Lower lobe of right lung (tissue), 2 donors: ENCODE data around the gene PRM3. TPM values are rescaled to one million over a fixed set of nuclear protein-coding genes. Genes with fewer than 3 reads are reported as not detected.

Source experiments
- ATAC-seq, 2 donors: fragments of 200-7000 bp; cut with Tn5 transposase; one replicate each; pipeline ENCODE4 v1.9.1; 2020 to 2022; ENCODE audit warnings: mild to moderate bottlenecking in 2 of 2, moderate library complexity in 2 of 2
- DNase-seq: peaks from one replicate; pipeline ENCODE4 v3.0.0-alpha.2; 2020
- H3K27ac ChIP-seq: fragments of 200-600 bp; one replicate; pipeline ENCODE4 v1.8.0; 2022
- H3K27me3 ChIP-seq: fragments of 200-600 bp; one replicate; pipeline ENCODE4 v1.8.0; 2022; ENCODE audit warnings: low read depth
- H3K36me3 ChIP-seq: fragments of 200-600 bp; one replicate; pipeline ENCODE4 v1.8.0; 2022; ENCODE audit warnings: mild to moderate bottlenecking
- H3K4me1 ChIP-seq: fragments of 200-600 bp; one replicate; pipeline ENCODE4 v1.8.0; 2022
- H3K4me3 ChIP-seq: fragments of 200-600 bp; one replicate; pipeline ENCODE4 v1.8.0; 2022; ENCODE audit warnings: mild to moderate bottlenecking
- H3K9me3 ChIP-seq: fragments of 200-600 bp; one replicate; pipeline ENCODE4 v1.8.0; 2022
- intact Hi-C: fragments of 100-400 bp; cut with DNase I; formaldehyde crosslinking; loops from one replicate; pipeline ENCODE4 v1.11.0; 2022
- total RNA-seq: library from RNA; stranded (reverse); fragmentation: NEBNext Ultra II Directional; extraction: Animal tissue kit (Norgen Biotek cat#: 25700); gene quantifications from one replicate; pipeline ENCODE4 v1.2.1, GENCODE V29; 2021
- TF ChIP-seq, protein P1 (sequence below): fragments of 200-600 bp; IDR thresholded peaks from one replicate; pipeline ENCODE4 v1.8.0; 2022; ENCODE audit warnings: antibody characterized with exemption, mild to moderate bottlenecking
- donor health status: DM: no; HTN: yes; CAD: no; lungs with severe emphysema.

Gene PRM3
- total RNA-seq, 1 donor from 2014 or later: not detected

DNA sequence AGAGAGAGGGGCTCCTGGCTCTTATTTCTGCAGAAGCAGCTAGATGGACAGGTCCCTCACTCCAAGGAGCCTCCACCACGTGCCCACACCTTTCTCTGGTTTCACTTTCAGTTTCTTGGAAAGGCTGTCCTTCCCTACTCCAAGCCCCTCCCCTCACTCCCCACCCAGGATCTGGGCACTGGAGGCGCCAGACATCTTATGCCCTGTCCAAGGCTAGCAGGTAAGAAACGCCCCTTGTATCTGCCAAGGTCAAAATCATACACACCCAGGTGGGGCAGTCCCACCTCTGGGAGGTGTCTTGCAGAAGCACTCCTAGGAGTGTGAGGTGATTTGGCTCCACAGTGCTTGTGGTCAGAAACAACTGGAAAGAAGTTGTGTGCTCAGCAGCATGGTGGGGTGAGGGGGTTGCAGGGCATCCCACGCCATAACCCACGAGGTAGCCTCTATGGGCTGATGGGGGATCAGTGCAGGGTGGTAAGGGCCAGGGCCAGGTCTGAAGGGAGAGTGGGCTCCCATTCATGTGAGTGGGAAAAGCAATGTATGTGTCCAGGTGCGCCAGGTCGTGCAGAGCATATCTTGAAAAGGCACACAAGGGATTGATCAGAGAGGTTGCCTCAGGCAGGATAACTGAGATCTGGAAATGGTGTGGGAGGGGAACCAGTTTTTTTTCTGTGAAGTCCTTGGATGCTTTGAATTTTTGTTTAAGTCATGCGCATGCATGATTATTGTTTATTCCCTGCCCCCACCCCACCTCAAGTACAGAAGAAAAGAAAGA lies 39.5 kb upstream of the PRM3 start:
- H3K9me3 ChIP-seq: no peaks in the 10 kb centered on the region
- H3K27ac ChIP-seq: no peak overlapping the region
- H3K4me3 ChIP-seq: no peak overlapping the region
- no peaks in the 10 kb centered on the region for H3K27me3 ChIP-seq
- no peaks in the 10 kb centered on the region for H3K36me3 ChIP-seq
- peak; percentile 49 to 69 for ATAC-seq
- intact Hi-C loops: no loop called here
- peaks cover 48% of the 10 kb centered on the region for H3K4me1 ChIP-seq
- TF ChIP-seq, protein P1, sequence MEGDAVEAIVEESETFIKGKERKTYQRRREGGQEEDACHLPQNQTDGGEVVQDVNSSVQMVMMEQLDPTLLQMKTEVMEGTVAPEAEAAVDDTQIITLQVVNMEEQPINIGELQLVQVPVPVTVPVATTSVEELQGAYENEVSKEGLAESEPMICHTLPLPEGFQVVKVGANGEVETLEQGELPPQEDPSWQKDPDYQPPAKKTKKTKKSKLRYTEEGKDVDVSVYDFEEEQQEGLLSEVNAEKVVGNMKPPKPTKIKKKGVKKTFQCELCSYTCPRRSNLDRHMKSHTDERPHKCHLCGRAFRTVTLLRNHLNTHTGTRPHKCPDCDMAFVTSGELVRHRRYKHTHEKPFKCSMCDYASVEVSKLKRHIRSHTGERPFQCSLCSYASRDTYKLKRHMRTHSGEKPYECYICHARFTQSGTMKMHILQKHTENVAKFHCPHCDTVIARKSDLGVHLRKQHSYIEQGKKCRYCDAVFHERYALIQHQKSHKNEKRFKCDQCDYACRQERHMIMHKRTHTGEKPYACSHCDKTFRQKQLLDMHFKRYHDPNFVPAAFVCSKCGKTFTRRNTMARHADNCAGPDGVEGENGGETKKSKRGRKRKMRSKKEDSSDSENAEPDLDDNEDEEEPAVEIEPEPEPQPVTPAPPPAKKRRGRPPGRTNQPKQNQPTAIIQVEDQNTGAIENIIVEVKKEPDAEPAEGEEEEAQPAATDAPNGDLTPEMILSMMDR: no peak
- DNase-seq: no peak

DNA sequence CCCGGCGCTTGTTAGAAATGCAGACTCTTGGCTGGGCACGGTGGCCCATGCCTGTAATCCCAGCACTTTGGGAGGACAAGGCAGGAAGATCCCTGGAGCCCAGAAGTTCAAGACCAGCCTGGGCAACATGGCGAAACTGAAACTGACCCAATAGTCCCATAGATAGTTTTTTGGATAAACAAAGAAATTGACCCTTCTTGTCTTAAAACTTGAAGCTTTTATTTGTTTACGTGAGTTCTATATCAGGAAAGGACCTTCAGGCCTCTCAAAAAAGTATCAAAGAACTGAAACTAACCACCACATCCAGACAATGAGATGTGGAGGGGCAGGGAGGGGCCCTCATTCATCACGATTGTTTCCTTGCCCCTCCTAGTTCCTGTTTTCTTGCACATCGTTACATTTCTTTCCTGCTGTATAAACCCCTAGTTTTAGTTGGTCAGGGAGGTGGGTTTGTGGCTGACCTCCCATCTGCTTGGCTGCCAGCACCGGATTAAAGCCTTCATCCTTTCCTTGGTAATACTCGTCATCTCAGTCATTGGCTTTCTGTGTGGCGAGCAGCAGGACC lies 37.6 kb upstream of the PRM3 start:
- ATAC-seq (no peak), DNase-seq (no peak)
- Histone ChIP-seq H3K4me3 (no peak overlapping the region), H3K9me3 (no peaks in the 10 kb centered on the region), H3K36me3 (no peaks in the 10 kb centered on the region), H3K27ac (no peak overlapping the region), H3K4me1 (peaks cover 53% of the 10 kb centered on the region), H3K27me3 (no peaks in the 10 kb centered on the region)
- intact Hi-C loops: no loop called here
- TF ChIP-seq, protein P1: no peak

DNA sequence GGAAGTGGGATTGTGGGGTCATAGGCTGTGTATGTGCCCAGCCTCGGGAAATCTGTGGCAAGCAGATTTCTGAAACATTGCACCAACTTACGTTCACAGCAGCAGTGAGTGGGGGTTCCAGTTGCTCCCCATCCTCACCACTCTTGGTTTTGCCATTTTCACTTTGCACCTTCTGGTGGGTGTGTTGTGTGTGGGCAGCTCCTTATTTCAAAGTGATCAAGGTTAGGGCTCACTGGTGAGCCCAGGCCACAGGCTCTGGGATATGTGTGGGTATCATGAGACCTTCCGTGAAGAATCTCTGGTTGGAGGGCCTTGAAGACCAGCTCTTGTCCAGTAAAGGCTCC lies 37.2 kb upstream of the PRM3 start:
- Histone ChIP-seq H3K4me1 (peaks cover 53% of the 10 kb centered on the region), H3K27me3 (no peaks in the 10 kb centered on the region), H3K27ac (no peak overlapping the region), H3K36me3 (no peaks in the 10 kb centered on the region), H3K9me3 (no peaks in the 10 kb centered on the region), H3K4me3 (no peak overlapping the region)
- ATAC-seq (no peak), DNase-seq (no peak)
- intact Hi-C loops: no loop called here
- TF ChIP-seq, protein P1: no peak

DNA sequence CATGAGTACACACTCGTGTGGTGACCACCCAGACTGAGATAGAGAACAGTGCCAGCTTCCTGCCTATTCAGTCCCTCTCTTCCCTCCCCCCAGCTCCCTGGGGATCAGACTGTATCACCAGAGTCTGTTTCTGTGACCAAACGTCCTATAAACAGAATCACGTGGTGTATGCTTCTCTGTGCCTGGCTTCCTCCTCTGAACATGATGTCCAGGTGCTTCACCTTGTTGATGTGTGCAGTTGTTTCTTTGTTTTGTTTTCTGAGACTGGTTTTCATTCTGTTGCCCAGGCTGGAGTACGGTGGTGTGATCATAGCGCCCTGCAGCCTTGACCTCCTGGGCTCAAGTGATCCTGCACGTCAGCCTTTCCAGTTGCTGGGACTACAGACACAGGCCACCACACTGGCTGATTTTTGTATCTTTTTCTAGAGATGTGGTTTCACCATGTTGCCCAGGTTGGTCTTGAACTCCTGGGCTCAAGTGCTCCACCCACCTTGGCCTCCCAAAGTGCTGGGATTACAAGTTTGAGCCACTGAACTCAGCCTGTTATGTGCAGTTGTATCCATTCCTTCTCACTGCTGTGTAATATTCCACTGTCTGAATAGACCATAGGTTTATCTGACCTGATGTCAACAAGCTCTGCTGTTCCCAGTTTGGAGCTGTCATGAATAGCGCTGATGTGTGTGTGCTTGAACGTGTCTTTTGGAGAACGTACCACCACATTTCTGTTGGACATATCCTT lies 36.6 kb upstream of the PRM3 start:
- intact Hi-C loops: no loop called here

DNA sequence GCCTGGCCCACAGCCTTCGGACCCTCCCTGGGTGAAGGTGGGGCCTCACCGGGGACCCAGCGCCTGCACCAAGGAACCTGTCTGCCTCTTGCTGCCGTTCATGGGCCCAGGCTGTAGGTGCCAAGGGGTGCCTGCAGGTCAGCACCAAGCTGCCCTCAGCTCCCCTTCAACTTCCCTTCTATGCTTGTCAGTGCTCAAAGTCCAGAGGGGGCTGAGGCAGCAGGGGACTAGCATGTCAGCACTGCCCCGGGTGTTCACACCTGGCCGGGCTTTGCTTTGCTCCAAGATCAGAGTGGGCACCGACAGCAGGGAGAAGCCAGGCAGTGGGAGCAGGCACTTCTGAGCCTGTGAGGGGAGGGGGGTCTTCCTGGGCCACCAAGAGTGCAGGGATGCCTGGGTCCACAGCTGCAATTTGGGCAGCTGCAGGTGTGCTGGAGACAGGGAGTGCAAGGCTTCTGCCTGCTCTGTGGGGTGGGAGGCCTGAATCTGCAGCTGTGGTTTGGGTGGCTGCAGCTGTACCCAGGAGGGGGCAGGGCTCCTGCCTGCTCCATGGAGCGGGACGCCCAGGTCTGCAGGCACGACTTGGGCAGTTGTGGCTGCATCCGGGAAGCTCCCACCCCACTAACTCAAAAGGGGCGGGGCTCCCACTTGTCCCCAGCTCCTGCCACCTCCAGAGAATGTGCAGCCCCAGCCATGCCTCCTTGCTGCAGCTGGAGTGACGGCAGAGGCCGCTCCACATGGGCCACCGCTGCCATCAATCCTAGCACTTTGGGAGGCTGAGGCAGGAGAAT lies 35.3 kb upstream of the PRM3 start:
- no peaks in the 10 kb centered on the region for H3K9me3 ChIP-seq
- DNase-seq (no peak), ATAC-seq (no peak)
- H3K27me3 ChIP-seq: no peaks in the 10 kb centered on the region
- no peaks in the 10 kb centered on the region for H3K36me3 ChIP-seq
- peak overlapping the region; percentile 79 for H3K27ac ChIP-seq
- H3K4me1 ChIP-seq: peaks cover 53% of the 10 kb centered on the region
- no peak overlapping the region for H3K4me3 ChIP-seq
- TF ChIP-seq, protein P1: no peak
- intact Hi-C loops: no loop called here

More for the DNA sequence above, 36.6 kb upstream of the PRM3 start:
- TF ChIP-seq, protein P1: no peak
- H3K9me3 ChIP-seq: no peaks in the 10 kb centered on the region
- ATAC-seq (no peak), DNase-seq (no peak)
- H3K36me3 ChIP-seq: no peaks in the 10 kb centered on the region
- no peak overlapping the region for H3K27ac ChIP-seq
- H3K4me3 ChIP-seq: no peak overlapping the region
- no peaks in the 10 kb centered on the region for H3K27me3 ChIP-seq
- peaks cover 53% of the 10 kb centered on the region for H3K4me1 ChIP-seq
